Epithelial cell of umbilical artery (primary cell): ENCODE data around the gene TRMT1. TPM values are rescaled to one million over a fixed set of nuclear protein-coding genes. Genes with fewer than 3 reads are reported as not detected.

Experiments
- total RNA-seq: library from RNA; depleted of rRNA; stranded (reverse); fragments of >200 nt; gene quantifications from 2 replicates; pipeline ENCODE4 v1.2.3, GENCODE V29; 2014

TRMT1 gene
- 40.6 and 44.5 TPM in 2 replicates for total RNA-seq

DNA sequence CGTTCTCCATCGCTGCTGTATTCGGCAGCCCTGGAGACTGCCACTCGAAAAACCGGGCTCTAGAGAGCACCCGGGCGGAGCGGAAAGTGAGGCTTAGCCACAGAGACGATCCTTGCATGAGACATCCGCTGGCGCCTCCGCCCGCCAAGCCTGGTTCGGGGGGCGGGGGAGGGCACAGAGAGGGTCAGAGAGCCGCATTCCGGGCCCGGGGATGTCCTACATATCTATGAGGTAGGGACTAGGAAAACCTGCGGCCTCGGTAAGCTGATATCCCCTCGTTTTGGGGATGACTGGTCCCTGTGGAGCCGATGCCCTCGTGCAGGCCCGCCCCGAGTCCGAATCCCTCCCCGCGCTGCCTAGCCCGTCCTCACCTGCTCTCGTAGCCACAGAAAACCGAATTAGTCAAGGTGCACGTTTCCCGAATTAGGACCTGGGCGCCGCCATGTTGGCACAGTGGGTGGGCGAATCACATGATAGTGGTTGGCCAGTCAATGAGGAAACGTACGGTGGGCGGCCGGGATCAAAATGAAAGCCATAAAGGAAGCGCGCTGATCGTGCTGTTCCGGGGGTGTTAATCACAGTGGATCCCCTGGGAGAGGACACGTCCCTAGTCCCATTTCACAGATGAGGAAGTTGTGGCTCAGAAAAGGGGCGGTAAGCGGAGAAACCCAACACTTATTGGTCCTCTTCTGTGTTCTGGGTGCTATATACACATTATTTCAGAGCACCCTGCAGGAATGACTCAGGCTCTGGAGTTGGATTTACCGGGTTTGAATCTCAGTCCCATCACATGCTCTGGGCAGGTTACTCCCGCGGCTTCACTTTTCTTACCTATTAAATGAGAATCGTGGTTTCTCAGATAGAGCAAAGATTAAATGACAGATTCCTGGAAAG is at the start of gene TRMT1:
TRMT1 (minus strand) TSS at position 459 of the 894 bp plus-strand sequence; CDS start at position 118, 341 bp downstream.

DNA sequence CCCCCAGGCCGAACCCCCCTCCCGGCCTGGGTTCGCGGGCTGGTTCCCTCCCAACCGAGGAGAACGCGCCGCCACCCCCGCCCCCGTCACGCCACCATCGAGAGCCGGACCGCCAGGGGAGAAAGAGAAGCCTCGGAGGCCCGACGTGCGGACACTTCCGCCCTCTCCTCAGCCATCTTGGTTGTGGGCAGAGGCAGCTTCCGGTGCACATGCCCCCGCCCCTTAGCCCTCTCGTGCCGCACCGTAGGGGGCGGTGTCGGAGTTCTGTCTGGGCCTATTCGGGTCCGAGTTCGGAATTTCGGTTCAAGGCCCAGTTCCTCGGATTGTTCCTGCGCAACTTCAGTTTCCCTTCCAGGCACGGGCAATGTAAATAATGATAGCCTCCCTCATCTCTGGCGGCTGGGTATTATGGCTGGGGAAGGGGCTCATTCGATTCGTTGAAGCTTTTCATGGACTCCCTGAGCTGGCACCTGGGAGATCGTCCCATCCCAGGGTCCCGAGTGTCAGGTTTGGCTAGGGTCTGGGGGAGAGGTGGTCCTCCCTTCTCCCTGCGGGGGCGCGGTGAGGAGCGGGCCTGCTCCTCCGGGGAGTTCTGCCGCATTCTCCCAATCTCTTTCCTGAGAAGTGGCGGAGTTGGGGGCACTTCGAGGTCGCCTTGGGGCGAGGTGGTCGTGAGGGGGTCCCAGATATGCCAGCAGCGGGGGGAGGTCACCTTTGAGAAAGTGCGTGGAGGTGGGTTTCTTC is 33.8 kb upstream of the TRMT1 start, which contains the start of the genes IER2 and STX10:
IER2 (plus strand) TSS at position 225 of the 744 bp plus-strand sequence. CDS start 2,776 bp downstream, outside the sequence.
STX10 (minus strand) TSS at position 189 of the 744 bp plus-strand sequence. CDS start 202 bp downstream, outside the sequence.

GRCh38 chr19:13117772-13118423 is 1.4 kb upstream of the TRMT1 start, which contains the start of gene NACC1:
Gene NACC1, plus strand, starts transcription at chr19:13118264. Its CDS starts 16,944 bp downstream, at chr19:13135208.

GRCh38 chr19:13102666-13103580 is 13.6 kb downstream of the TRMT1 start, which contains the start of gene LYL1:
Gene LYL1, minus strand, starts transcription at chr19:13102858. Its CDS starts 1,687 bp downstream, at chr19:13101171.

Other genes with a start within 250 kb of the TRMT1 start
- gene DNASE2, start 235.3 kb downstream of the TRMT1 start, total RNA-seq, result 15.6 and 21.4 TPM in 2 replicates
- under 0.01 TPM in 1 of 2 replicates, not detected in the other for gene KLF1, start 229.5 kb downstream of the TRMT1 start, total RNA-seq
- gene GCDH, start 225.6 kb downstream of the TRMT1 start, total RNA-seq, result 48.1 and 50.6 TPM in 2 replicates
- gene SYCE2, start 197.4 kb downstream of the TRMT1 start, total RNA-seq, result 0.30 and 0.32 TPM in 2 replicates
- 60.1 and 63.2 TPM in 2 replicates for gene FARSA, start 183.0 kb downstream of the TRMT1 start, total RNA-seq
- gene CALR, start 178.1 kb downstream of the TRMT1 start, total RNA-seq, result 1,595 and 1,926 TPM in 2 replicates
- 50.0 and 66.1 TPM in 2 replicates for gene RAD23A, start 170.9 kb downstream of the TRMT1 start, total RNA-seq
- 34.7 and 39.3 TPM in 2 replicates for gene GADD45GIP1, start 159.5 kb downstream of the TRMT1 start, total RNA-seq
- not detected in 2 replicates for gene DAND5, start 147.2 kb downstream of the TRMT1 start, total RNA-seq
- 5.5 and 13.1 TPM in 2 replicates for gene NFIX, start 121.3 kb downstream of the TRMT1 start, total RNA-seq
- gene LYL1, start 13.9 kb downstream of the TRMT1 start, total RNA-seq, result 99.7 and 105 TPM in 2 replicates
- 35.4 and 36.2 TPM in 2 replicates for gene NACC1, start 1.5 kb upstream of the TRMT1 start, total RNA-seq
- gene STX10, start 33.6 kb upstream of the TRMT1 start, total RNA-seq, result 86.3 and 95.8 TPM in 2 replicates
- gene IER2, start 33.7 kb upstream of the TRMT1 start, total RNA-seq, result 27.7 and 40.0 TPM in 2 replicates